Pulmonary artery endothelial cell (primary cell): ENCODE data around the gene ENAH. TPM values are rescaled to one million over a fixed set of nuclear protein-coding genes. Genes with fewer than 3 reads are reported as not detected.
A peak's percentile ranks its signal among the peaks of the same experiment; 100 is the strongest.
"Not testable (repeated sequence)": the region's sequence is repeated elsewhere in the genome, so short reads cannot be mapped to it uniquely, and the experiment has no call there.

Source experiments
- DNase-seq: peaks from one replicate; pipeline ENCODE4 v3.0.0-alpha.2; 2011; ENCODE audit warnings: low read depth, low spot score
- total RNA-seq: library from RNA; depleted of rRNA; stranded (reverse); fragments of >200 nt; gene quantifications from 2 replicates; pipeline ENCODE4 v1.2.3, GENCODE V29; 2014

The ENAH gene
- total RNA-seq, 1 donor from 2014 or later: 46.0 TPM

GRCh38 chr1:225677350-225678124, 24.6 kb upstream of the ENAH start:
- no peak for DNase-seq

DNA sequence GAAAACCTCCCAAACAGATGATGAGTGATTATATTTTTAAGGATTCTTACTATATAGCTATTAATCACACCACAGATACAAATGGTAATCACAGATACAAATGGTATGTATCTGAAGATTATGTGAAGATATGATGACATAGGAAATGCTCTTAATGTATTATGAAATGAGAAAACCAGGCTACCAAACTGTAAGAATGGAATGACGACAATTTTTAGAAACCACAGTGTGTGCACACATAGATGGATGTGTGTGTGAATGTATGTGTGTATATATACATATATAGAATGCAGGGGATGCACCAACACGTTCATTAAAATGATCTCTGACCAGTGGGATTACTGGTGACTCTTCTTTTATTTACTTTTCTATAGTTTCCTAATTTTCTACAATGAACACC, 21.5 kb upstream of the ENAH start:
- DNase-seq: no peak

GRCh38 chr1:225670806-225671733, 18.1 kb upstream of the ENAH start:
- no peak for DNase-seq

GRCh38 chr1:225670356-225670755, 17.4 kb upstream of the ENAH start:
- DNase-seq: no peak

GRCh38 chr1:225668222-225668621, 15.3 kb upstream of the ENAH start:
- no peak for DNase-seq

DNA sequence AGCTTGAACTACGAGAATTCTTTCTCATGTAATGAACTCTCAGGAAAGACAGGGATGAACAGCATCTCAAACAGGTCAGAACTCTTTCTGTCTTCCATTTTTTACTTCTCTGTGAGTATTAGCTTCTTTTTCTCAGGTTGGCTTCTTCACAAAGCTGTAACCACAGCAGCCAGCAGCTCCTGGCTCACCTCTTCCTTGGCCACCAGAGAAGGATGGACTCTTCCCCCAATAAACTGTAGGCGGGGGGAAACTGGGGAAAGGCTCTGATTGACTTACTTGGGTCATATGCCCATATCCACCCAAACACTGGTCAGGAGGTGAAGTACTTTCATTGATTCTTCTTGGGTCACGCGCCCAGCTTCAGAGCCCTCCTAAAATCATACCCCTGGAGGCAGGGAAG, 14.4 kb upstream of the ENAH start:
- no peak for DNase-seq

- DNase-seq: no peak
Measured at GRCh38 chr1:225666495-225666894, 13.6 kb upstream of the ENAH start.

- no peak for DNase-seq
Measured at GRCh38 chr1:225664762-225665161, 11.8 kb upstream of the ENAH start.

DNA sequence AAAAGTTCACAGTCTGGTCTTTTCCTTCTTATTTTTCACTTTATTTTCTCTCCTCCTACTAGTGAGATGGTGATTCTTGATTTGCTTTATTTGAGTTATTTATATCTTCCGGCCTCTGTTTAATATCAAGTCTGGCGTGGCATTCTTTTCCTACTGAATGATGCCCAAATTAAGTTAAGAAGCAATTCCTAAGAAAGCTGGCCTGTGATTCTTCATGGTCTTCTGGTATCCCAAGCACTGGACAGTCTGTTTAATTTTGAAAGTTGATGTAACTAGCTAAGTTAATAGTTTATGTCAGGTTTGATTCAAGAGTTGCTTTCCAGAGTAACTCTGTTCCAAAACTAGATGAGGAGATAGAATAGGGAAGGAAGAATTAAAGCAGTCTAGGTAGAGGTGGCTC, 9.2 kb upstream of the ENAH start:
- DNase-seq: no peak

- no peak for DNase-seq
Measured at GRCh38 chr1:225660544-225660946, 7.6 kb upstream of the ENAH start.

DNA sequence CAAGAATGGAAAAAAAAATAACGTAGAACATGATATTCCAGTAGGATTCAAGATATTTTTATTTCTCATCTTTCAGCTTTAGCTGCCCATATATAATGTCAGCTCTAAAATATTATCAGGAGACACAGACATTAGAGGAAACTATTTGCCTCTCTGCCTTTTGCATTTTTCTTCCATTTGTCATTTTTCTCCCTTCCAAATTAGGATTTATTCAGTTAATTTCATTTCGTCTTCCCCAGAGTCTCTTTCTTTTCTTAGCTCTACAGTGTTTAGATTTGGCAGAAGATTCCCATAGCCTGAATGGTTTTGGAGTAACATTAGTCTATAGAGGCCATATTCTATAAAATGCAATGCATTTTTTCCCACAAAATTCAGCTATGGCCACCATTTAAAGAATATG, 5.1 kb upstream of the ENAH start:
- DNase-seq: no peak

- DNase-seq: no peak
Measured at GRCh38 chr1:225657462-225657989, 4.6 kb upstream of the ENAH start.

DNA sequence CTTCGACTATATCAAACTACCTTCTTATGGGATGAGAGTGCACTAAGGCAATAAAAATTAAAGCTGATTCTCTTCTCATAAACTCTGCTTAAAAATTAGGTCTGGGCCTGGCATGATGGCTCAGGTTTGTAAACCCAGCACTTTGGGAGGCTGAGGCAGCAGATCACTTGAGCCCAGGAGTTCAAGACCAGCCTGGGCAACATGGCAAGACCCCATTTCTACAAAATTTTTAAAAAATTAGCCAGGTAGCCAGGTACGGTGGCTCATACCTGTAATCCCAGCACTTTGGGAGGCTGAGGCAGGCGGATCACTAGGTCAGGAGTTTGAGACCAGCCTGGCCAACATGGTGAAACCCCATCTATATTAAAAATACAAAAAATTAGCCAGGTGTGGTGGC, 3.3 kb upstream of the ENAH start:
- DNase-seq: not testable (repeated sequence)

- peak; percentile 91 for DNase-seq
Measured at GRCh38 chr1:225655509-225656258, 2.8 kb upstream of the ENAH start.

DNA sequence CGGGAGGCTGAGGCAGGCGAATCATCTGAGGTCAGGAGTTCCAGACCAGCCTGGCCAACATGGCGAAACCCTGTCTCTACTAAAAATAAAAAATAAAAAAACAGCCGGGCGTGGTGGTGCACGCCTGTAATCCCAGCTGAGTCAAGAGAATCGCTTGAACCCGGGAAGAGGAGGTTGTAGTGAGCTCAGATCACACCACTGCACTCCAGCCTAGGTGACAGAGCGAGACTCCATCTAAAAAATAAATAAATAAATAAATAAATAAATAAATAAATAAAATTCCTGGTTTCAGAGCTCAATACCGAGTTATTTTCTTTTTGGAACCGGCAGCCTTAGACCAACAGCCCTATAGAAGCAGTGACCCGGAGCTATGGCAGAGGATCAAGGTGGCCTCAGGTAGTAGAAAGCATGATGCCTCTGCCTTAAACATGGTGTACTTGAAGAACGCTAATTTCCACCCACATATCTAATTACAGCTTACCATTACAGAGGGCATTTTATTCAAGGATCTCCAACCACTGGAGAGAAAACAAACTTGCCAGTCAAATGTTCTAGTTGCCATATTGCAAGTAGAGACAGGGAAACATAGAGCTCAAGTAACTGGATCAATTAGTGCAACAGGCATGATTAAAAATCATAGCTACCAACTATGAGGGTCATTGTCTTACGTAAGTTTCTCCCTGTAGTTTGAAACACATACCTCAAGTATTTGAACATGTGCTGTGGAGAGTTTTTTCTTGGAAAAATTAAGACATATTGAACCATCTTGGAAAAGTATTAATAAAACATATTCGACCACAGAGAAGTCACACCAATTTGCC, 2.0 kb upstream of the ENAH start:
- no peak for DNase-seq

GRCh38 chr1:225654277-225654597, 1.3 kb upstream of the ENAH start:
- no peak for DNase-seq

GRCh38 chr1:225653463-225654276, 747 bp upstream of the ENAH start:
- no peak for DNase-seq

DNA sequence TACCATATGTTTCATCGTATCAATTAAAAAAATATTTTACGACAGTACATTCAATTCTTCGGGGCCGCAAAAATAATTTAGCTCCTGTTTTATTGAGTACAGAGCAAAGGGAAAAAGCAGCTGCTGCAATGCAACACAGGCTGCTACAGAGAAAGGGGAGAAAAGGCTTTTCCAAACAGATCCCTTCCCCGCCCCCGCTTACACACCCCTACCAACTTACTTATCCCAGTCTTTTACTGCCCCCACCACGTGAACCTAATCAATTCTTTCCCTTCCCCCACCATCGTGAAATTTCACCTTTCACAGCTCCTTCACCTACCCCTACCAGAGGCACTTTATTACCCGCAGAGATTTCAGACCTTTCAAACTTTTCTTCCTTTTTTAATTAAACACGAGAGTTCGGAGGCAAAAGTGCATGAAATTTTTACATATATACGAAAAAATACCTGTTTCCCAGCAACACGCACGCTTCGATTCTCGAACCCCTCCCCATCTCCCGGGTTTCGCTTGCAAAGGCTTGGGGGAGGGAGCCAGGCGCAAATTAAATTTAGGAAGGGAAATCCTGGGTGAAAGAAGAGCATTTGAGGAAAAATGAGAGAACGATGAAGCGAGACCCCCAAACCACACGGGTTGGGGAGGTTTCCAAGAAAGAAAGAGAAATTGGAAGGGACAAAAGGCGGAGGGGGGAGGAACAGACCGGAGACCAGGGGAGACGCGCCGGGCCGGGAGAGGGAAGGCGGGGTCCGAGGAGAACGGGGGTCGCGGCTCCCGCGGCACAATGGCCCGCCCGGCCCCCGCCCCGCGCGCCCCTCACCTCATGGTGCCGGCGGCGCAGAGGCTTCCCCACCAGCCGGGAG, 823 bp downstream of the ENAH start:
- DNase-seq: no peak

DNA sequence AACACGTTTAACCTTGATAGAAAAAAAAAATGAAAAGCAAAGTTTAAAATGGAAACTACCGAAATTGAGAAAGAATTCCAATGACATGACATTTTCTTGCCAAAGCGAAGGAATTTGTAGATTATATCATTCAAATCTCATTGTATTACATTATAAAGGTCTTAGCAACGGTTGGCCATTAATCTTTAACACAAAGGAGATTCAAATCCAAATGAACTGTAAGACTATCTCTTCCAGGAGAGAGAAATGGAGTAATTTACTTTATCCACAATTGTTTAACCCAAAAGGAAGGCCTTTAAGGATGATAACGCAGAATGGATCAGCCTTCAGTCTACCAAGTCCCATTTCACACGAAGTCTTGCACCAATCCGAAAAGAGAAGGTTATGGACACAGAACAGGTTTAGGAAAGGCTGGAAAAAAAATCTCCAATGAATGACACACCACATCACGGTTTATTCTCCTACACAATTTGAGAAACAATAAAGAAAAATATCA, 1.5 kb downstream of the ENAH start:
- DNase-seq: no peak
